H1 (cell line): Measurements from ENCODE around the gene NANP. TPM values are rescaled to one million over a fixed set of nuclear protein-coding genes. Genes with fewer than 3 reads are reported as not detected.

Experiments used
- CTCF ChIA-PET: fragments of 300-600 bp; sonication (Branson Sonifier 250); formaldehyde crosslinking; loops from one replicate; lab custom pipeline; 2021; ENCODE audit not compliant: partially characterized antibody; lab: Charles Lee
- POLR2A ChIA-PET: fragments of 300-600 bp; sonication (Branson Sonifier 250); formaldehyde crosslinking; loops from one replicate; lab custom pipeline; 2021; ENCODE audit warnings: inconsistent platforms; ENCODE audit not compliant: partially characterized antibody; lab: Charles Lee
- DNase-seq, 2 experiments: peaks; one replicate each; pipeline versions ENCODE4 v3.0.0 to v3.0.0-alpha.2; 2010 to 2022; ENCODE audit warnings: low spot score in 2 of 2, low read depth in 1 of 2, mixed read lengths in 1 of 2
- FAIRE-seq: peaks from 2 replicates; lab custom pipeline; 2011; peaks lifted over from hg19 to GRCh38; lab: Jason Lieb, UNC
- H2AFZ ChIP-seq: 2 replicates; pipeline ENCODE4 v1.8.1; 2012; ENCODE audit warnings: low read length, inconsistent platforms
- H2AK5ac ChIP-seq: 2 replicates; pipeline ENCODE4 v1.6.1; 2013; ENCODE audit warnings: low read depth, low read length
- H2BK120ac ChIP-seq: replicated peaks from 2 replicates; pipeline ENCODE3; 2013; ENCODE audit warnings: low read depth, low read length, inconsistent platforms
- H2BK12ac ChIP-seq: 2 replicates; pipeline ENCODE4 v1.6.1; 2013; ENCODE audit warnings: low read depth, low read length
- H2BK15ac ChIP-seq: 2 replicates; pipeline ENCODE4 v1.6.1; 2013; ENCODE audit warnings: low read length
- H2BK20ac ChIP-seq: 2 replicates; pipeline ENCODE4 v1.6.1; 2013; ENCODE audit warnings: low read length
- H2BK5ac ChIP-seq: 2 replicates; pipeline ENCODE4 v1.6.1; 2013; ENCODE audit warnings: low read depth, low read length
- H3K14ac ChIP-seq: 2 replicates; pipeline ENCODE4 v1.6.1; 2013; ENCODE audit warnings: inconsistent platforms; ENCODE audit not compliant: insufficient read length
- H3K18ac ChIP-seq: 2 replicates; pipeline ENCODE4 v1.6.1; 2013; ENCODE audit warnings: low read length; ENCODE audit errors: extremely low read depth
- H3K23ac ChIP-seq: 2 replicates; pipeline ENCODE4 v1.6.1; 2013; ENCODE audit warnings: inconsistent platforms; ENCODE audit not compliant: insufficient read length
- H3K23me2 ChIP-seq: 2 replicates; pipeline ENCODE4 v1.6.1; 2013; ENCODE audit warnings: low read depth, low read length
- H3K27ac ChIP-seq: 2 replicates; pipeline ENCODE4 v1.6.1; 2011; ENCODE audit warnings: low read depth, low read length, inconsistent platforms
- H3K27me3 ChIP-seq, 4 experiments: replicated peaks in 1 of 4; 1 replicate in 1 of 4; 2 replicates in 3 of 4; pipeline versions ENCODE4 v1.6.1 to v1.8.1; 2011 to 2013; ENCODE audit warnings: low read length in 3 of 4, mild to moderate bottlenecking in 3 of 4, inconsistent platforms in 2 of 4, mixed read lengths in 2 of 4, moderate library complexity in 1 of 4; ENCODE audit not compliant: control insufficient read depth in 3 of 4, insufficient read depth in 3 of 4; ENCODE audit errors: extremely low read depth in 1 of 4
- H3K36me3 ChIP-seq, 4 experiments: 2 replicates each; pipeline versions ENCODE4 v1.6.1 to v1.8.1; 2011 to 2013; ENCODE audit warnings: mild to moderate bottlenecking in 4 of 4, low read length in 3 of 4, moderate library complexity in 2 of 4, control low read depth in 1 of 4, inconsistent platforms in 1 of 4; ENCODE audit not compliant: insufficient read depth in 4 of 4, control insufficient read depth in 2 of 4
- H3K4ac ChIP-seq: replicated peaks from 2 replicates; pipeline ENCODE3; 2013; ENCODE audit warnings: low read length, low read depth, mixed read lengths, inconsistent platforms; ENCODE audit not compliant: insufficient read length
- H3K4me1 ChIP-seq, 4 experiments: replicated peaks in 1 of 4; 1 replicate in 1 of 4; 2 replicates in 3 of 4; pipeline versions ENCODE4 v1.6.1 to v1.8.1; 2011 to 2013; ENCODE audit warnings: low read length in 3 of 4, inconsistent platforms in 2 of 4, mixed read lengths in 1 of 4; ENCODE audit not compliant: insufficient read depth in 4 of 4, control insufficient read depth in 3 of 4
- H3K4me2 ChIP-seq, 2 experiments: 2 replicates each; pipeline versions ENCODE4 v1.6.1 to v1.8.1; 2011 to 2013; ENCODE audit warnings: low read depth in 2 of 2, low read length in 2 of 2, control low read depth in 1 of 2, inconsistent platforms in 1 of 2, mild to moderate bottlenecking in 1 of 2; ENCODE audit not compliant: insufficient read depth in 1 of 2
- H3K4me3 ChIP-seq, 4 experiments: fragments of 200-600, 300-600 bp in 1 of 4; sonication (generic), shearing (Covaris generic), sonication (Bioruptor Twin) in 1 of 4; 2 replicates each; pipeline versions ENCODE4 v1.5.1 to v1.8.1; 2011 to 2016; ENCODE audit warnings: low read length in 4 of 4, low read depth in 3 of 4, control low read depth in 2 of 4, inconsistent platforms in 2 of 4, mild to moderate bottlenecking in 2 of 4, mixed read lengths in 1 of 4, moderate library complexity in 1 of 4; ENCODE audit not compliant: insufficient read depth in 2 of 4; ENCODE audit errors: extremely low read depth in 1 of 4
- H3K56ac ChIP-seq: replicated peaks from 2 replicates; pipeline ENCODE3; 2013; ENCODE audit warnings: low read depth, mild to moderate bottlenecking, mixed read lengths, low read length, inconsistent platforms; ENCODE audit not compliant: insufficient read length
- H3K79me1 ChIP-seq: 2 replicates; pipeline ENCODE4 v1.6.1; 2013; ENCODE audit warnings: low read depth, low read length, control low read depth
- H3K79me2 ChIP-seq, 2 experiments: 2 replicates each; pipeline versions ENCODE4 v1.6.1 to v1.8.1; 2012 to 2013; ENCODE audit warnings: low read length in 2 of 2, mild to moderate bottlenecking in 2 of 2, inconsistent platforms in 1 of 2; ENCODE audit not compliant: insufficient read depth in 2 of 2, control insufficient read depth in 1 of 2
- H3K9ac ChIP-seq, 4 experiments: replicated peaks in 1 of 4; 1 replicate in 1 of 4; 2 replicates in 3 of 4; pipeline versions ENCODE4 v1.6.1 to v1.8.1; 2011 to 2013; ENCODE audit warnings: low read depth in 3 of 4, low read length in 3 of 4, control low read depth in 2 of 4, mild to moderate bottlenecking in 2 of 4, moderate library complexity in 2 of 4, inconsistent platforms in 1 of 4; ENCODE audit errors: extremely low read depth in 1 of 4
- H3K9me3 ChIP-seq, 2 experiments: 2 replicates each; pipeline versions ENCODE4 v1.6.1 to v1.8.1; 2012 to 2013; ENCODE audit warnings: mild to moderate bottlenecking in 2 of 2, moderate library complexity in 2 of 2, control low read depth in 1 of 2, inconsistent platforms in 1 of 2, low read depth in 1 of 2, low read length in 1 of 2, mixed read lengths in 1 of 2; ENCODE audit not compliant: insufficient read depth in 2 of 2
- H4K20me1 ChIP-seq, 2 experiments: replicated peaks in 1 of 2; 2 replicates each; pipeline versions ENCODE3 to v1.8.1; 2011 to 2013; ENCODE audit warnings: inconsistent platforms in 2 of 2, low read length in 2 of 2, mild to moderate bottlenecking in 1 of 2; ENCODE audit not compliant: insufficient read depth in 2 of 2, control insufficient read depth in 1 of 2
- H4K5ac ChIP-seq: 2 replicates; pipeline ENCODE4 v1.6.1; 2013; ENCODE audit warnings: low read length, low read depth, mixed read lengths, inconsistent platforms; ENCODE audit not compliant: insufficient read length
- H4K8ac ChIP-seq: 2 replicates; pipeline ENCODE4 v1.8.0; 2013; ENCODE audit warnings: mild to moderate bottlenecking, moderate library complexity, low read length, inconsistent platforms; ENCODE audit not compliant: insufficient read depth; ENCODE audit errors: extremely low read depth
- H4K91ac ChIP-seq: replicated peaks from 2 replicates; pipeline ENCODE3; 2013; ENCODE audit warnings: low read length, mixed read lengths, inconsistent platforms; ENCODE audit not compliant: insufficient read length
- ATF2 ChIP-seq: IDR thresholded peaks from 2 replicates; pipeline ENCODE4 v1.6.1; 2012; ENCODE audit warnings: low read length, inconsistent platforms
- BACH1 ChIP-seq: IDR thresholded peaks from 2 replicates; pipeline ENCODE4 v1.6.1; 2012; ENCODE audit warnings: low read length, improper control_type of control experiment
- BCL11A ChIP-seq, 2 experiments: IDR thresholded peaks; one replicate each; pipeline ENCODE4 v1.6.1; 2011; ENCODE audit warnings: low read depth in 2 of 2, low read length in 2 of 2, mild to moderate bottlenecking in 2 of 2
- CBX8 ChIP-seq: fragments of 300-800, 300-1000 bp; sonication (generic); IDR thresholded peaks from 2 replicates; pipeline ENCODE4 v1.7.1; 2016; ENCODE audit warnings: low read depth, low read length, borderline replicate concordance
- CHD1 ChIP-seq: IDR thresholded peaks from 2 replicates; pipeline ENCODE4 v1.6.1; 2012; ENCODE audit warnings: low read depth, low read length, improper control_type of control experiment
- CREB1 ChIP-seq: IDR thresholded peaks from 2 replicates; pipeline ENCODE4 v1.6.1; 2012; ENCODE audit warnings: inconsistent platforms
- EGR1 ChIP-seq: IDR thresholded peaks from 2 replicates; pipeline ENCODE4 v1.6.1; 2011; ENCODE audit warnings: low read depth, low read length, borderline replicate concordance
- JUN ChIP-seq: IDR thresholded peaks from 2 replicates; pipeline ENCODE4 v1.6.1; 2011; ENCODE audit warnings: low read depth, mild to moderate bottlenecking, improper control_type of control experiment, low read length
- MAX ChIP-seq: IDR thresholded peaks from 2 replicates; pipeline ENCODE4 v1.6.1; 2012; ENCODE audit warnings: inconsistent platforms
- RXRA ChIP-seq: IDR thresholded peaks from 2 replicates; pipeline ENCODE4 v1.6.1; 2011; ENCODE audit warnings: low read depth, mild to moderate bottlenecking, low read length, moderate library complexity; ENCODE audit not compliant: insufficient read depth
- SIRT6 ChIP-seq: IDR thresholded peaks from one replicate; pipeline ENCODE4 v1.7.1; 2012; ENCODE audit warnings: low read length, inconsistent platforms
- SP1 ChIP-seq: IDR thresholded peaks from 2 replicates; pipeline ENCODE4 v1.6.1; 2011; ENCODE audit warnings: low read depth, low read length
- SRF ChIP-seq: IDR thresholded peaks from 2 replicates; pipeline ENCODE4 v1.6.1; 2011; ENCODE audit warnings: mild to moderate bottlenecking, low read depth, low read length, moderate library complexity
- TBP ChIP-seq: IDR thresholded peaks from 2 replicates; pipeline ENCODE4 v1.6.1; 2011; ENCODE audit warnings: low read depth, low read length, improper control_type of control experiment
- polyA plus RNA-seq, 7 experiments: library from polyadenylated mRNA; depleted of rRNA in 3 of 7; stranded (reverse) in 5 of 7; unstranded in 2 of 7; fragments of >200 nt in 5 of 7; fragments of 200-250 nt in 2 of 7; gene quantifications; 1 replicate in 5 of 7; 2 replicates in 1 of 7; 4 replicates in 1 of 7; pipeline versions ENCODE4 v1.2.1 to v1.2.3, GENCODE V29; 2011 to 2013; ENCODE audit warnings: missing spikeins in 2 of 7, mixed read lengths in 2 of 7
- total RNA-seq: library from RNA; stranded (reverse); fragmentation: NEBNext Ultra II Directional; extraction: Animal tissue kit (Norgen Biotek cat#: 25700); gene quantifications from 2 replicates; pipeline ENCODE4 v1.2.1, GENCODE V29; 2021

The NANP gene
- total and polyA plus RNA-seq, 2 of the 8 experiments (the other 6 are each of a cell fraction or from before 2014, with no cell fraction given) = 3.8 to 6.2 TPM

- peaks cover 0 to 55% of the 10 kb centered on the region in 2 experiments; a peak in 2 of 4 replicates for H3K79me2 ChIP-seq
Observed at GRCh38 chr20:25563362-25563761, 60.5 kb downstream of the NANP start.

More at GRCh38 chr20:25563362-25563761, 60.5 kb downstream of the NANP start:
- H4K8ac ChIP-seq = no peak overlapping the region
- H3K4ac ChIP-seq = no peak overlapping the region
- H3K4me1 ChIP-seq = peaks cover 0 to 7% (median 3%) of the 10 kb centered on the region in 4 experiments; a peak in 2 of 7 replicates
- H2BK5ac ChIP-seq = no peak overlapping the region
- no peak overlapping the region for H3K9ac ChIP-seq
- H3K23me2 ChIP-seq = no peaks in the 10 kb centered on the region; the same call in 1 of the 2 replicates
- no peak overlapping the region for H3K14ac ChIP-seq
- H2AK5ac ChIP-seq = no peak overlapping the region
- no peaks in the 10 kb centered on the region for H3K27me3 ChIP-seq
- no peak overlapping the region for H2AFZ ChIP-seq
- peaks cover 3% of the 10 kb centered on the region for H3K79me1 ChIP-seq
- H2BK20ac ChIP-seq = no peak overlapping the region
- peaks cover 0 to 8% (median 0%) of the 10 kb centered on the region in 4 experiments; a peak in 1 of 8 replicates for H3K36me3 ChIP-seq
- no peak overlapping the region for H3K27ac ChIP-seq
- no peak overlapping the region for H2BK12ac ChIP-seq
- H3K18ac ChIP-seq = no peak overlapping the region
- DNase-seq (no peak), FAIRE-seq (no peak)
- H4K20me1 ChIP-seq = no peaks in the 10 kb centered on the region
- POLR2A ChIA-PET = interaction anchor here (1.3 kb wide), 1 partner anchor 21 kb away, joined by 5 read pairs; no protein-coding TSS in a partner anchor
- H3K4me2 ChIP-seq = no peak overlapping the region
- CTCF ChIA-PET = interaction anchor here (0.9 kb wide), 1 partner anchor 22 kb away, joined by 4 read pairs; no protein-coding TSS in a partner anchor
- TF ChIP-seq SP1 (no peak), CREB1 (no peak), ATF2 (no peak), TBP (no peak), MAX (no peak), CBX8 (no peak), EGR1 (no peak), BCL11A (IDR thresholded peaks at IDR 0.05; ENCODE audit: low read depth in 2 of 2, low read length in 2 of 2) (no peak), SIRT6 (no peak), BACH1 (no peak), JUN (no peak), SRF (no peak), RXRA (no peak), CHD1 (no peak)
- no peak overlapping the region for H3K4me3 ChIP-seq
- no peak overlapping the region for H4K5ac ChIP-seq
- no peak overlapping the region for H3K56ac ChIP-seq
- no peak overlapping the region for H2BK15ac ChIP-seq
- H4K91ac ChIP-seq = no peak overlapping the region
- no peak overlapping the region for H3K23ac ChIP-seq
- no peak overlapping the region for H2BK120ac ChIP-seq
- H3K9me3 ChIP-seq = peaks cover 4 to 7% of the 10 kb centered on the region in 2 experiments; a peak in 2 of 4 replicates
